Endothelial cell of umbilical vein (primary cell): ENCODE measurements around the gene PBX2. TPM values are rescaled to one million over a fixed set of nuclear protein-coding genes. Genes with fewer than 3 reads are reported as not detected.

Experiments
- BruUV-seq: library from RNA; stranded (reverse); fragments of 400-500 nt; replicated peaks from 2 replicates; lab custom pipeline; 2021; lab: Mats Ljungman, UMichigan
- CTCF ChIA-PET: fragments of 300-600, 350-600 bp; sonication (Branson Sonifier 250); formaldehyde crosslinking; loops from one replicate; lab custom pipeline; 2021; ENCODE audit warnings: antibody characterized with exemption, inconsistent platforms; lab: Charles Lee
- POLR2A ChIA-PET: fragments of 300-600, 350-600 bp; sonication (Branson Sonifier 250); formaldehyde crosslinking; loops from one replicate; lab custom pipeline; 2021; ENCODE audit warnings: antibody characterized with exemption, inconsistent platforms; lab: Charles Lee
- DNase-seq: peaks from one replicate; pipeline ENCODE4 v3.0.0-alpha.2; 2011; ENCODE audit warnings: low read depth, low spot score
- FAIRE-seq: peaks from 2 replicates; lab custom pipeline; 2011; peaks lifted over from hg19 to GRCh38; lab: Jason Lieb, UNC
- H2AFZ ChIP-seq: 2 replicates; pipeline ENCODE4 v1.6.0; 2012; ENCODE audit warnings: low read depth, low read length, control low read depth, inconsistent platforms
- H3K27ac ChIP-seq: 2 replicates; pipeline ENCODE4 v1.5.1; 2011; ENCODE audit warnings: low read depth, mild to moderate bottlenecking, control low read depth, low read length, moderate library complexity; ENCODE audit not compliant: insufficient read depth
- H3K27me3 ChIP-seq, 2 experiments: 2 replicates each; pipeline versions ENCODE4 v1.6.0 to v1.6.1; 2011; ENCODE audit warnings: low read length in 2 of 2, mixed read lengths in 1 of 2; ENCODE audit not compliant: control insufficient read depth in 2 of 2, insufficient read depth in 2 of 2
- H3K36me3 ChIP-seq, 2 experiments: 2 replicates in 1 of 2; 3 replicates in 1 of 2; pipeline ENCODE4 v1.5.1; 2011; ENCODE audit warnings: low read length in 2 of 2, mild to moderate bottlenecking in 1 of 2, moderate library complexity in 1 of 2; ENCODE audit not compliant: control insufficient read depth in 2 of 2, insufficient read depth in 2 of 2; ENCODE audit errors: extremely low read depth in 1 of 2
- H3K4me1 ChIP-seq: 3 replicates; pipeline ENCODE4 v1.5.1; 2011; ENCODE audit warnings: mild to moderate bottlenecking, low read length; ENCODE audit not compliant: control insufficient read depth, insufficient read depth; ENCODE audit errors: extremely low read depth
- H3K4me2 ChIP-seq: 2 replicates; pipeline ENCODE4 v1.6.1; 2011; ENCODE audit warnings: low read length, control low read depth, mixed read lengths; ENCODE audit not compliant: insufficient read depth
- H3K4me3 ChIP-seq, 3 experiments: fragments of 200-600 bp in 1 of 3; sonication (generic), shearing (Covaris generic) in 1 of 3; replicated peaks in 1 of 3; 2 replicates each; pipeline ENCODE4 v1.5.1; 2011 to 2016; ENCODE audit warnings: control low read depth in 3 of 3, low read length in 3 of 3, mild to moderate bottlenecking in 2 of 3, inconsistent platforms in 1 of 3, low read depth in 1 of 3, moderate library complexity in 1 of 3; ENCODE audit not compliant: insufficient read depth in 1 of 3
- H3K79me2 ChIP-seq: 2 replicates; pipeline ENCODE4 v1.6.0; 2012; ENCODE audit warnings: low read length, inconsistent platforms; ENCODE audit not compliant: control insufficient read depth, insufficient read depth
- H3K9ac ChIP-seq: replicated peaks from 2 replicates; pipeline ENCODE3; 2011; ENCODE audit warnings: low read length, control low read depth; ENCODE audit not compliant: insufficient read depth; ENCODE audit errors: extremely low read depth
- H3K9me1 ChIP-seq: replicated peaks from 3 replicates; pipeline ENCODE4 v1.6.0; 2011; ENCODE audit warnings: mild to moderate bottlenecking, low read length; ENCODE audit not compliant: control insufficient read depth, insufficient read depth; ENCODE audit errors: extremely low read depth
- H3K9me3 ChIP-seq: replicated peaks from 2 replicates; pipeline ENCODE4 v1.5.1; 2012; ENCODE audit warnings: low read length, inconsistent platforms; ENCODE audit not compliant: control insufficient read depth, insufficient read depth
- H4K20me1 ChIP-seq: replicated peaks from 2 replicates; pipeline ENCODE3; 2011; ENCODE audit warnings: mild to moderate bottlenecking, low read length; ENCODE audit not compliant: control insufficient read depth, insufficient read depth; ENCODE audit errors: extremely low read depth
- CTCF ChIP-seq, 2 donors: IDR thresholded peaks; 1 replicate in 1 of 2; 2 replicates in 1 of 2; pipeline ENCODE4 v1.5.1; 2011; ENCODE audit warnings: low read length in 2 of 2, mild to moderate bottlenecking in 2 of 2, moderate library complexity in 2 of 2, control low read depth in 1 of 2, inconsistent platforms in 1 of 2, low read depth in 1 of 2; ENCODE audit not compliant: insufficient read depth in 1 of 2; ENCODE audit errors: extremely low read depth in 1 of 2
- EZH2 ChIP-seq: IDR thresholded peaks from 2 replicates; pipeline ENCODE4 v1.6.1; 2012; ENCODE audit warnings: borderline replicate concordance, low read depth, mild to moderate bottlenecking, moderate library complexity, low read length, inconsistent platforms; ENCODE audit not compliant: severe bottlenecking
- FOS ChIP-seq: IDR thresholded peaks from 2 replicates; pipeline ENCODE4 v1.6.1; 2011; ENCODE audit warnings: mild to moderate bottlenecking, low read length, moderate library complexity, borderline replicate concordance; ENCODE audit not compliant: insufficient read depth
- GATA2 ChIP-seq: IDR thresholded peaks from 2 replicates; pipeline ENCODE4 v1.7.0; 2011; ENCODE audit warnings: low read depth, mild to moderate bottlenecking, moderate library complexity, mixed read lengths, low read length; ENCODE audit not compliant: insufficient read length, insufficient read depth
- JUN ChIP-seq: IDR thresholded peaks from 2 replicates; pipeline ENCODE4 v1.6.1; 2011; ENCODE audit warnings: borderline replicate concordance, low read depth; ENCODE audit not compliant: insufficient read length, insufficient read depth
- MYC ChIP-seq: IDR thresholded peaks from one replicate; pipeline ENCODE4 v1.6.1; 2011; ENCODE audit warnings: mild to moderate bottlenecking, low read depth, low read length
- POLR2A ChIP-seq: IDR thresholded peaks from 2 replicates; pipeline ENCODE4 v1.6.1; 2012; ENCODE audit warnings: low read depth, mild to moderate bottlenecking, control low read depth, low read length
- POLR2AphosphoS5 ChIP-seq: IDR thresholded peaks from 2 replicates; pipeline ENCODE4 v1.6.1; 2012; ENCODE audit warnings: low read depth, mild to moderate bottlenecking, control low read depth, low read length, moderate library complexity; ENCODE audit not compliant: insufficient read depth
- dilution Hi-C: fragments of 300-500 bp; cut with MboI; formaldehyde crosslinking; loops from one replicate; pipeline ENCODE4 v1.15.0; 2019; ENCODE audit warnings: low sequenced_read_pairs; ENCODE audit not compliant: extremely low pct_ligation_motif_present
- intact Hi-C: fragments of 100-400 bp; cut with micrococcal nuclease; formaldehyde crosslinking; loops from one replicate; pipeline ENCODE4 v1.10.0; 2022
- polyA plus RNA-seq, 4 experiments: library from polyadenylated mRNA; depleted of rRNA in 3 of 4; stranded (reverse) in 3 of 4; unstranded in 1 of 4; fragments of >200 nt; gene quantifications; 2 replicates each; pipeline versions ENCODE4 v1.2.1 to v1.2.3, GENCODE V29; 2011 to 2012; ENCODE audit warnings: missing spikeins in 1 of 4
- total RNA-seq: library from RNA; stranded (reverse); gene quantifications from 2 replicates; pipeline ENCODE4 v1.2.3, GENCODE V29; 2021
- TF ChIP-seq, protein P1 (sequence below): IDR thresholded peaks from 2 replicates; pipeline ENCODE4 v1.6.1; 2011; ENCODE audit not compliant: insufficient read depth, insufficient read length

PBX2 gene
- total and polyA plus RNA-seq, 2 donors (not counting 3 experiments of a cell fraction or from before 2014, with no cell fraction given) = 82.3 to 100 TPM

DNA sequence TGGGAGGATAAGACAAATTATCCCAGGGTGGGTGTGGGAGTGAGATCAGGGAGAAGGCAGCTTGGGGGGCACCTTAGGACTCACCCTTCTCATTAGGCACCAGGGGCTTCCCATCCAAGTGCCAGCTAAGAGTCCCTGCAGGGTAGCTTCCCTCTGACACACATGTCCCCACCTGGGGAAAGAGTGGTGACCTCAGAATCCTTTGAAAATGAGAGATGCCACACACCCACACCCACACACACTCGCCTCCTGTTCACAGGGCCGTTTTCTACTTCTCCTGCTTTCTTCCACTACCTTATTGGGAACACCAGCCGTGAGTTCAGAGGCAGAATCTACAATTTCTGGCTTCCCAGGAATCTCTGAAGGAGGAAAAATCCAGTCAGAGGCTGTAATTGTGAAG, 7.0 kb downstream of the PBX2 start:
- dilution Hi-C loops (no loop called here), intact Hi-C loops (no loop called here)
- POLR2A ChIA-PET = no interaction called here
- peaks cover 3 to 35% of the 10 kb centered on the region in 2 experiments for H3K36me3 ChIP-seq
- BruUV-seq = no TSS peak
- CTCF ChIA-PET = interaction anchor here (1.0 to 1.7 kb wide), 2 partner anchors 12 to 64 kb away, joined by 3 to 5 read pairs; no protein-coding TSS in a partner anchor
- H2AFZ ChIP-seq = no peak overlapping the region
- no peak overlapping the region for H3K27ac ChIP-seq
- H3K79me2 ChIP-seq = peaks cover 9% of the 10 kb centered on the region
- H4K20me1 ChIP-seq = no peaks in the 10 kb centered on the region
- TF ChIP-seq FOS = no peak
- no peak for TF ChIP-seq JUN
- no peak for TF ChIP-seq CTCF (IDR thresholded peaks at IDR 0.05; ENCODE audit: extremely low read depth in 1 of 2, insufficient read depth in 1 of 2, low read depth in 1 of 2, low read length in 2 of 2)
- no peak for TF ChIP-seq GATA2
- TF ChIP-seq MYC = no peak
- TF ChIP-seq, protein P1, sequence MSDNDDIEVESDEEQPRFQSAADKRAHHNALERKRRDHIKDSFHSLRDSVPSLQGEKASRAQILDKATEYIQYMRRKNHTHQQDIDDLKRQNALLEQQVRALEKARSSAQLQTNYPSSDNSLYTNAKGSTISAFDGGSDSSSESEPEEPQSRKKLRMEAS = no peak
- TF ChIP-seq POLR2AphosphoS5 = no peak
- TF ChIP-seq EZH2 = no peak
- no peak for TF ChIP-seq POLR2A
- no peak overlapping the region for H3K9ac ChIP-seq
- H3K4me3 ChIP-seq = no peak overlapping the region
- no peak overlapping the region for H3K4me2 ChIP-seq
- FAIRE-seq (no peak), DNase-seq (no peak)
- H3K4me1 ChIP-seq = peaks cover 18% of the 10 kb centered on the region
- H3K9me3 ChIP-seq = no peaks in the 10 kb centered on the region
- H3K27me3 ChIP-seq = no peaks in the 10 kb centered on the region
- H3K9me1 ChIP-seq = no peaks in the 10 kb centered on the region
